Fibroblast of mammary gland (primary cell): Measurements from ENCODE around the gene ECEL1.

Source experiments
- DNase-seq: peaks from one replicate; pipeline ENCODE4 v3.0.0-alpha.2; 2010; ENCODE audit warnings: low read depth
- H3K4me3 ChIP-seq: 2 replicates; pipeline ENCODE4 v1.5.1; 2011; ENCODE audit warnings: low read depth, mild to moderate bottlenecking, low read length, moderate library complexity; ENCODE audit not compliant: control insufficient read depth
- TF ChIP-seq, protein P1 (sequence below): conservative IDR thresholded peaks from 2 replicates; pipeline ENCODE4 v1.5.1; 2011; ENCODE audit warnings: low read depth, low read length, inconsistent platforms; ENCODE audit not compliant: control insufficient read depth, insufficient read depth

Gene ECEL1

DNA sequence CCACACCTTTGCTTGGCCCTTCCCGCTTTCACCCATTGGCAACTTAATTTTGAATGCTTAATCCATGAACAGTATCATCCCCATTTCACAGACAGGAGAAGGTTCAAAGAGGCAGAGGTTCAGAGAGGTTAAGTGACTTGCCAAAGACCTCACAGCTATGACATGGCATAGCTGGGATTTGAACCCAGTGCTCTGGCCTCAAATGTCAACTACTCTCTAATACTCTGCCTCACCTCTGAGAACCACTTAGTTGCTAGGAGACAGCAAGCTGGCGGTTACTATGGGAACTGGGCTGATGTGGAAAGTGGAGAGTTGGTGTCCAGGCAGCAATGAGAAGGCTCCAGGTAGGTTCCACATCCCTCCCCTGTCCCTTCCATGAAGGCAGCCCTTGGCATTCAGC, 16.8 kb upstream of the ECEL1 start:
- TF ChIP-seq, protein P1, sequence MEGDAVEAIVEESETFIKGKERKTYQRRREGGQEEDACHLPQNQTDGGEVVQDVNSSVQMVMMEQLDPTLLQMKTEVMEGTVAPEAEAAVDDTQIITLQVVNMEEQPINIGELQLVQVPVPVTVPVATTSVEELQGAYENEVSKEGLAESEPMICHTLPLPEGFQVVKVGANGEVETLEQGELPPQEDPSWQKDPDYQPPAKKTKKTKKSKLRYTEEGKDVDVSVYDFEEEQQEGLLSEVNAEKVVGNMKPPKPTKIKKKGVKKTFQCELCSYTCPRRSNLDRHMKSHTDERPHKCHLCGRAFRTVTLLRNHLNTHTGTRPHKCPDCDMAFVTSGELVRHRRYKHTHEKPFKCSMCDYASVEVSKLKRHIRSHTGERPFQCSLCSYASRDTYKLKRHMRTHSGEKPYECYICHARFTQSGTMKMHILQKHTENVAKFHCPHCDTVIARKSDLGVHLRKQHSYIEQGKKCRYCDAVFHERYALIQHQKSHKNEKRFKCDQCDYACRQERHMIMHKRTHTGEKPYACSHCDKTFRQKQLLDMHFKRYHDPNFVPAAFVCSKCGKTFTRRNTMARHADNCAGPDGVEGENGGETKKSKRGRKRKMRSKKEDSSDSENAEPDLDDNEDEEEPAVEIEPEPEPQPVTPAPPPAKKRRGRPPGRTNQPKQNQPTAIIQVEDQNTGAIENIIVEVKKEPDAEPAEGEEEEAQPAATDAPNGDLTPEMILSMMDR, result no peak
- H3K4me3 ChIP-seq, result no peak overlapping the region
- peak; percentile 3 for DNase-seq

DNA sequence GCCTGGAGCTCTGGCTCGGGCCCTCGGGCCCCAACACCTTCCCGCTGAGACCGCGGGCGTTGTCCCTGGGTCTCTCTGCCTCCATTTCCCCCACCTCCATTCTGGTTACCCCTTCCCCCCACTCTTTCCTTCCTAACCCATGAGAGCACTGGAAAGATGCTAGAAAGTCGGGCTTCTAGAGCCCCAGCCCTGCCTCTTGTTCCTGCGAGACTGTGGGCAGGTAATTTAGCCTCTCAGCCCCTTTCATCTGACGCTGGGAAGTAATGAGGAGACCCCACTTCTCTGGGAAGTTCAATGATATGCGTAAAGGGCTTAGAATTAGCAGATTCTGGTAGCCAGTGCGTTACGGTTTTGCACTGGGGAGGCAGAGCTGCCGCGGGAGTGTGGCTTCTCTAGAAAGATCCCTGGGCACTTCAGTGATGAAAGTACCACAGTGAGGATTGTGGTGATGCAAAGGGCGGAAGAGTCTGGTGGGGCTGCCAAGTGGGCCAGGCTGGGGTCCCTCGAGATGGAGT, 16.2 kb upstream of the ECEL1 start:
- TF ChIP-seq, protein P1, result no peak
- H3K4me3 ChIP-seq, result no peak overlapping the region
- no peak for DNase-seq

DNA sequence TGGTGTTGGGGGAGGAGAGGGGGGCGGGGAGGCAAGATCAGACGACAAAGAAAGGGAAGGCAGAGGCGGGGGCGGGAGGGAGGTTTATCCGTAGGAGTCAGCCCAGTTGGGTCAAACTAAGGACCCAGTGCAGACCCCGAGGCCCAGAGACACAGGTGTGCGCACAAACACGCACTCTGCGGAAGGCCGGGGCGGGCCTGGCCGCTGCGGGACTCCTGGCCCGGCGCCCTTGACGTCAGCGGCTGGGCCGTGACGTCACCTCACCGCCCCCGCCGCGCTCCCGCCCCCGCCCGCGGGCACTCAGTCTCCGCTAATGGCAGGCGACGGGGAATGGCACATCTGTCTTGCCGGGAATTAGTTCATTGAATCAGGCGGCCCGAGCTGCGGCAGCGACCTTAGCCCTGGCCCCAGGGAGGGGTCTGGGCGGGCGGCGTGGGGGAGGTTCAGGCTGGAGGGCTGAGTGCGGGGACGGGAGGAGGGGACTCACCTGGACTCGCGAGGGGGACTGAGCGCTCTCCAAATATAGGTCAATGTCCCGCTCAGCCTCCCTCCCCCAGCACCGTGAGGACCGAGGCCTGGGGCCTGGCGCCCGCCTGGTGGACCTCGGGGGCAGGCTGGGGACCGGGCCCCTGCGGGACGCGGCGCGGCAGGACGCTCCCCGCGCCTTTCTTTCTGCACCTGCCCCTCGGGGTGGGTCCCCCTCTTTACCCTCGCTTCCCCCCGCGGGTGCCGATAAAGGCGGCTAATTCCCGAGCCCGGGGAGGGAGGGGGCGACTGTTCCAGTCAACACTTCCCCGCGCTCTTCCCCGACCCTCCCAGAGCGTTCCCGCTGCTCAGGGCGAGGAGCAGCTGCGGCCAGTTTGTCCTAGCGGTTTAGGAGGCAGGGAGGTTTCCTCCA, 15.5 kb upstream of the ECEL1 start:
- H3K4me3 ChIP-seq, result no peak overlapping the region
- DNase-seq, result peak; percentile 42
- TF ChIP-seq, protein P1, result no peak

DNA sequence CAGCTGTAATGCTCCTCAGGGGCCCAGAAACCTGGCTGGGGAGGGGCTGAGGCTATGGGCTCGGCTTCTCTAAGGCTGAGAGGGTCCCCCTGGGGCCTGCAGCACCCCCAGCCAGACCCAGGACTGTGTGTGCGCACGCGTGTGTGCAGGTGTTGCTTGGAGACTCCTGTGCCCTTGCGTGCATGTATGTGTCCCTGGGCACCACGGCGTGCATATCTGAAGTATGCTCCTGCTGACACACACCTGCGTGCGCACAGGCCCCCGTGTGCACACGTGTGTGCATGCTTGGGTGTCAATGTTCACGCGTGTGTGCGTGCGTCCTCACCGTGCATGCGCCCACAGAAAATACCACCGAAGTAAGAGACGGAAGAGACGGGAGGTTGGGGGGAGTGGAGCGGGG, 14.9 kb upstream of the ECEL1 start:
- TF ChIP-seq, protein P1, result no peak
- DNase-seq, result peak; percentile 2
- H3K4me3 ChIP-seq, result no peak overlapping the region

DNA sequence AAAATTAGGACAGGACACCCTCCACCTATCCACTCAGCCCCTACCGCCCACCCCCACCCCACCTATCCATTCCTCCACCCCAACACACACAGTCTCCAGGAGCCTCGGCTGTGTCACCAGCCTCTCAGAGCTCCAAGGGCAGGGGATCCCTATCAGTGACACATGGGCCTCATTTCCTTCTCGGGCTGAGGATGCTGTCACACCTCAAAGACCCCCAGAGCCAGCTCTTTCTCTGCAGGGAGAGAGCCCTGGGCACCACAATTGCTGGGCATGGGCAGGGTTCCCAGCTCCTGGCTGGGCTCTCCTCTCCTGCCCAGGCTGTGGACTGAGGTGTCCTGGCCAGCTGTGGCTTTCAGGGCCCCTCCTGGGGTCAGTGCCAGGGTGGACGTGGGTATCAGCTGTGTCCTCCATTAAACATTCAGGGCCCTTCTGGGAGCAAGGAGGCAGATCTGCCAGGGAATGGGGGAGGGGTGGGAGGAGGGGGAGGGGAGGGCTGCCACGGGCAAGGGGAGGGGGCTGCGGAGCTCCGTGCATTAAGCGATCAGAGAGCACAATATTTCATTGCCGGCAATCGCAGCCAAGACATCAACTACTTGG, 14.3 kb upstream of the ECEL1 start:
- no peak for DNase-seq
- TF ChIP-seq, protein P1, result no peak
- H3K4me3 ChIP-seq, result no peak overlapping the region

DNA sequence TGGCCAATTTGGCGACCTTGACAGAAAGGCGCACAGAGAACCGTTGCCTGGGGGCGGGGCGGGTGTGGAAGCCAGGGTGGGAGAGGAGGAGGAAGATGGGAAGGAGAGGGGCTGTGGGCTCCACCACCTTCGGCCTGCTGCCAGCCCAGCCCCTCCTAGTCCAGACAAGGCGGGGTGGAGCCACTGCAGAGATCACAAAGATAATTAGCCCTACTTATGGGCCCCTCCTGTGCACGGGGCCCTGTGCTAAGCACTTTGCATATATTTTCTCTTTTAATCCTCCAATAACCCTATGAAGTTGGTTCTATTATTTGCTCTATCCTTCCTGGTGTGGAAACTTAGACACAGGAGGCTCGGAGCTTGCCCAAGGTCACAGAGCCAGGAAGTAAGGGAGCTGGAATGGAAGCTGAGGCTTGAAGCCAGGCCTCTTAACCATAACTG, 13.7 kb upstream of the ECEL1 start:
- no peak for DNase-seq
- TF ChIP-seq, protein P1, result no peak
- H3K4me3 ChIP-seq, result no peak overlapping the region
